Coronary artery (tissue), 2 donors: ENCODE data around the gene GNG14.
"Not testable (repeated sequence)": the region's sequence is repeated elsewhere in the genome, so short reads cannot be mapped to it uniquely, and the experiment has no call there.

Source experiments
- DNase-seq: peaks from one replicate; pipeline ENCODE4 v3.0.0-alpha.2; 2017; ENCODE audit warnings: low spot score
- H3K27ac ChIP-seq, 2 donors: fragments of 200-600 bp; sonication (generic); one replicate each; pipeline ENCODE4 v1.5.1; 2016 to 2019
- H3K4me3 ChIP-seq: fragments of 200-600 bp; sonication (generic); 2 replicates; pipeline ENCODE4 v1.5.1; 2016; ENCODE audit warnings: mild to moderate bottlenecking, moderate library complexity
- CTCF ChIP-seq: fragments of 200-600 bp; sonication (generic); IDR thresholded peaks from one replicate; pipeline ENCODE4 v1.5.1; 2019; ENCODE audit warnings: antibody characterized with exemption

Gene GNG14

GRCh38 chr19:12695997-12696365 lies 8.2 kb downstream of the GNG14 start:
- H3K4me3 ChIP-seq: peak overlapping the region; percentile 73
- DNase-seq: no peak
- peak overlapping the region in 1 of 2 donors; percentile 86 for H3K27ac ChIP-seq
- no peak for TF ChIP-seq CTCF

GRCh38 chr19:12696366-12697335 lies 8.9 kb downstream of the GNG14 start, which contains the start of gene FBXW9:
Gene FBXW9 (minus strand): TSS chr19:12696631. CDS start chr19:12696581, 50 bp downstream.
- H3K4me3 ChIP-seq: peak within 1 kb of the TSS; percentile 73
- DNase-seq: peak; percentile 96
- TF ChIP-seq CTCF: no peak
- peak within 1 kb of the TSS in 1 of 2 donors; percentile 86 for H3K27ac ChIP-seq

GRCh38 chr19:12697425-12697824 lies 9.6 kb downstream of the GNG14 start:
- not testable (repeated sequence) for H3K27ac ChIP-seq, DNase-seq, H3K4me3 ChIP-seq

GRCh38 chr19:12698138-12698537 lies 10.3 kb downstream of the GNG14 start:
- no peak overlapping the region for H3K4me3 ChIP-seq
- no peak for TF ChIP-seq CTCF
- DNase-seq: no peak
- no peak overlapping the region for H3K27ac ChIP-seq

GRCh38 chr19:12701596-12702282 lies 13.9 kb downstream of the GNG14 start:
- no peak for DNase-seq
- Histone ChIP-seq H3K27ac (no peak overlapping the region), H3K4me3 (no peak overlapping the region)
- TF ChIP-seq CTCF: no peak

- TF ChIP-seq CTCF: no peak
- no peak for DNase-seq
- no peak overlapping the region for H3K27ac ChIP-seq
Observed at GRCh38 chr19:12703046-12703445, 15.2 kb downstream of the GNG14 start.

GRCh38 chr19:12705169-12705568 lies 17.4 kb downstream of the GNG14 start:
- no peak for TF ChIP-seq CTCF
- Histone ChIP-seq H3K4me3 (no peak overlapping the region), H3K27ac (no peak overlapping the region)
- DNase-seq: no peak

More at GRCh38 chr19:12703046-12703445, 15.2 kb downstream of the GNG14 start:
- no peak overlapping the region for H3K4me3 ChIP-seq
